CD4-positive, alpha-beta T cell (primary cell): ENCODE data around the gene ERBB3. TPM values are rescaled to one million over a fixed set of nuclear protein-coding genes. Genes with fewer than 3 reads are reported as not detected.

Experiments
- ATAC-seq: fragments of 200-7000 bp; cut with Tn5 transposase; one replicate; pipeline ENCODE4 v1.10.0; 2022; ENCODE audit warnings: mild to moderate bottlenecking; ENCODE audit not compliant: poor library complexity
- CTCF ChIA-PET: fragments of 350-600 bp; sonication (Branson Sonifier 250); formaldehyde crosslinking; loops from one replicate; lab custom pipeline; 2021; ENCODE audit warnings: antibody characterized with exemption, inconsistent platforms; lab: Charles Lee
- POLR2A ChIA-PET: fragments of 350-600 bp; sonication (Branson Sonifier 250); formaldehyde crosslinking; loops from one replicate; lab custom pipeline; 2021; ENCODE audit warnings: antibody characterized with exemption, inconsistent platforms; lab: Charles Lee
- DNase-seq, 14 experiments: peaks; one replicate each; pipeline ENCODE4 v3.0.0-alpha.2; 2013 to 2020; ENCODE audit warnings: mixed read lengths in 2 of 14
- H3K27ac ChIP-seq, 2 donors: one replicate each; pipeline versions ENCODE4 v1.5.1 to v1.7.0; 2013; ENCODE audit warnings: low read length in 2 of 2, low read depth in 1 of 2, mild to moderate bottlenecking in 1 of 2
- H3K27me3 ChIP-seq, 2 experiments: 1 replicate in 1 of 2; 2 replicates in 1 of 2; pipeline versions ENCODE4 v1.6.1 to v1.7.0; 2013; ENCODE audit warnings: low read length in 2 of 2, control low read depth in 1 of 2, mild to moderate bottlenecking in 1 of 2, moderate library complexity in 1 of 2; ENCODE audit not compliant: insufficient read depth in 2 of 2, control insufficient read depth in 1 of 2
- H3K36me3 ChIP-seq: one replicate; pipeline ENCODE4 v1.6.1; 2013; ENCODE audit warnings: low read length, control low read depth; ENCODE audit not compliant: insufficient read depth
- H3K4me1 ChIP-seq: one replicate; pipeline ENCODE4 v1.6.1; 2013; ENCODE audit warnings: low read length, control low read depth; ENCODE audit not compliant: insufficient read depth
- H3K4me3 ChIP-seq: one replicate; pipeline ENCODE4 v1.5.1; 2013; ENCODE audit warnings: mild to moderate bottlenecking, low read length, moderate library complexity
- H3K9me3 ChIP-seq, 2 experiments: 1 replicate in 1 of 2; 2 replicates in 1 of 2; pipeline versions ENCODE4 v1.6.1 to v1.7.0; 2013; ENCODE audit warnings: low read length in 2 of 2, mild to moderate bottlenecking in 2 of 2, control low read depth in 1 of 2, moderate library complexity in 1 of 2; ENCODE audit not compliant: control insufficient read depth in 1 of 2, insufficient read depth in 1 of 2
- H3K27ac Mint-ChIP-seq: one replicate; pipeline ENCODE4 v1.8.0; 2020; ENCODE audit warnings: mixed read lengths
- H3K27me3 Mint-ChIP-seq: one replicate; pipeline ENCODE4 v1.8.0; 2021; ENCODE audit warnings: mixed read lengths
- H3K36me3 Mint-ChIP-seq: one replicate; pipeline ENCODE4 v1.8.0; 2021; ENCODE audit warnings: low read depth, mixed read lengths
- H3K4me1 Mint-ChIP-seq: one replicate; pipeline ENCODE4 v1.8.0; 2021; ENCODE audit warnings: low read depth, mixed read lengths
- H3K4me3 Mint-ChIP-seq: one replicate; pipeline ENCODE4 v1.8.0; 2020; ENCODE audit warnings: mild to moderate bottlenecking, mixed read lengths
- H3K9me3 Mint-ChIP-seq: one replicate; pipeline ENCODE4 v1.8.0; 2020; ENCODE audit warnings: mixed read lengths
- CTCF ChIP-seq: fragments of 200-600 bp; IDR thresholded peaks from one replicate; pipeline ENCODE4 v1.8.0; 2022; ENCODE audit warnings: antibody characterized with exemption, mild to moderate bottlenecking
- intact Hi-C, 2 experiments: fragments of 100-400 bp; cut with DNase I in 1 of 2; cut with micrococcal nuclease in 1 of 2; formaldehyde crosslinking; loops; one replicate each; pipeline versions ENCODE4 v1.15.1 to v1.9.0; 2023 to 2025; cut with DNase I, micrococcal nuclease
- total RNA-seq, 174 experiments: library from RNA in 2 of 174; stranded (reverse) in 2 of 174; gene quantifications; one replicate each; pipeline ENCODE4 v1.2.3 and lab custom pipeline; 2021 to 2026

The ERBB3 gene
- total RNA-seq, 2 experiments from 2014 or later, result 0.22 to 0.47 TPM

- Histone ChIP-seq H3K4me1 (peaks cover 21% of the 10 kb centered on the region), H3K4me3 (no peak overlapping the region), H3K36me3 (no peaks in the 10 kb centered on the region), H3K9me3 (no peaks in the 10 kb centered on the region), H3K27me3 (peaks cover 14 to 23% of the 10 kb centered on the region in 2 experiments), H3K27ac (no peak overlapping the region)
- Mint-ChIP-seq H3K36me3 (no peaks in the 10 kb centered on the region), H3K4me1 (peaks cover 14% of the 10 kb centered on the region), H3K27me3 (peaks cover 17% of the 10 kb centered on the region), H3K4me3 (peak overlapping the region; percentile 83), H3K27ac (no peak overlapping the region), H3K9me3 (no peaks in the 10 kb centered on the region)
- ATAC-seq (no peak), DNase-seq (no peak)
- intact Hi-C loops, result loop anchor here in 1 of 2 experiments (2.0 kb wide), 1 partner anchor 19 kb away; no protein-coding TSS in a partner anchor
- ChIA-PET POLR2A (interaction anchor here (0.9 to 3.7 kb wide), 3 partner anchors 23 to 108 kb away, joined by 3 to 35 read pairs (median 4); partner anchors contain the start of genes PA2G4, RAB5B and RPL41), CTCF (interaction anchor here (5.1 kb wide), 1 partner anchor 22 kb away, joined by 32 read pairs; the partner anchor contains the start of gene PA2G4)
- TF ChIP-seq CTCF, result no peak
Measured at GRCh38 chr12:56081393-56082347, 1.7 kb downstream of the ERBB3 start.

- no peak overlapping the region for H3K27ac ChIP-seq
- Mint-ChIP-seq H3K27me3 (peaks cover 17% of the 10 kb centered on the region), H3K4me1 (peaks cover 14% of the 10 kb centered on the region), H3K4me3 (no peak overlapping the region), H3K9me3 (no peaks in the 10 kb centered on the region), H3K36me3 (no peaks in the 10 kb centered on the region), H3K27ac (no peak overlapping the region)
- no peak for DNase-seq
- ChIA-PET CTCF (no interaction called here), POLR2A (interaction anchor here (3.7 kb wide), 1 partner anchor 22 kb away, joined by 35 read pairs; the partner anchor contains the start of gene PA2G4)
- peaks cover 21% of the 10 kb centered on the region for H3K4me1 ChIP-seq
- ATAC-seq, result no peak
- no peaks in the 10 kb centered on the region for H3K36me3 ChIP-seq
- H3K9me3 ChIP-seq, result no peaks in the 10 kb centered on the region
- H3K4me3 ChIP-seq, result no peak overlapping the region
- H3K27me3 ChIP-seq, result peaks cover 14 to 23% of the 10 kb centered on the region in 2 experiments
- TF ChIP-seq CTCF, result no peak
- intact Hi-C loops, result loop anchor here in 1 of 2 experiments (2.0 kb wide), 1 partner anchor 18 kb away; no protein-coding TSS in a partner anchor
Measured at GRCh38 chr12:56082382-56082781, 2.4 kb downstream of the ERBB3 start.

GRCh38 chr12:56082967-56083366 is 3.0 kb downstream of the ERBB3 start:
- Histone ChIP-seq H3K36me3 (no peaks in the 10 kb centered on the region), H3K4me1 (peaks cover 21% of the 10 kb centered on the region), H3K4me3 (no peak overlapping the region), H3K27ac (no peak overlapping the region), H3K27me3 (peaks cover 14 to 23% of the 10 kb centered on the region in 2 experiments), H3K9me3 (no peaks in the 10 kb centered on the region)
- ChIA-PET POLR2A (no interaction called here), CTCF (no interaction called here)
- H3K27ac Mint-ChIP-seq, result no peak overlapping the region
- H3K36me3 Mint-ChIP-seq, result no peaks in the 10 kb centered on the region
- TF ChIP-seq CTCF, result no peak
- no peak for DNase-seq
- H3K9me3 Mint-ChIP-seq, result no peaks in the 10 kb centered on the region
- H3K27me3 Mint-ChIP-seq, result peaks cover 17% of the 10 kb centered on the region
- intact Hi-C loops, result loop anchor here in 1 of 2 experiments (2.0 kb wide), 1 partner anchor 18 kb away; no protein-coding TSS in a partner anchor
- peaks cover 14% of the 10 kb centered on the region for H3K4me1 Mint-ChIP-seq
- no peak overlapping the region for H3K4me3 Mint-ChIP-seq
- ATAC-seq, result no peak
